ENCODE data around the gene GRK2. TPM values are rescaled to one million over a fixed set of nuclear protein-coding genes. Genes with fewer than 3 reads are reported as not detected.

GRK2 gene
- total RNA-seq, 2 donors from 2014 or later, result 51.6 to 52.6 TPM

GRCh38 chr11:67289651-67290479, 23.6 kb downstream of the GRK2 start:
- intact Hi-C loops (cut with DNase I), result no loop called here
- DNase-seq (peak; percentile 43), ATAC-seq (peak; percentile 2 to 3)

- intact Hi-C loops (cut with DNase I), result no loop called here
- DNase-seq, result peak; percentile 82
Observed at GRCh38 chr11:67290801-67291200, 24.5 kb downstream of the GRK2 start.

GRCh38 chr11:67291481-67292381, 25.5 kb downstream of the GRK2 start:
- intact Hi-C loops (cut with DNase I), result no loop called here
- DNase-seq, result peak; percentile 24
- no peak for ATAC-seq

More at GRCh38 chr11:67290801-67291200, 24.5 kb downstream of the GRK2 start:
- ATAC-seq, result peak in 1 of 2 donors; percentile 0

- intact Hi-C loops (cut with DNase I), result no loop called here
- ATAC-seq (no peak), DNase-seq (no peak)
Observed at GRCh38 chr11:67292671-67293070, 26.4 kb downstream of the GRK2 start.

- intact Hi-C loops (cut with DNase I), result no loop called here
Observed at GRCh38 chr11:67293090-67293489, 26.8 kb downstream of the GRK2 start.

GRCh38 chr11:67295846-67296245, 29.6 kb downstream of the GRK2 start:
- intact Hi-C loops (cut with DNase I), result no loop called here
- DNase-seq (no peak), ATAC-seq (no peak)

More at GRCh38 chr11:67293090-67293489, 26.8 kb downstream of the GRK2 start:
- ATAC-seq, result no peak
- DNase-seq, result no peak

GRCh38 chr11:67298786-67299185, 32.5 kb downstream of the GRK2 start:
- intact Hi-C loops (cut with DNase I), result no loop called here
- no peak for ATAC-seq

GRCh38 chr11:67299471-67300191, 33.4 kb downstream of the GRK2 start:
- intact Hi-C loops (cut with DNase I), result no loop called here
- ATAC-seq, result no peak

More at GRCh38 chr11:67298786-67299185, 32.5 kb downstream of the GRK2 start:
- DNase-seq, result no peak

GRCh38 chr11:67300256-67300755, 34.0 kb downstream of the GRK2 start:
- intact Hi-C loops (cut with DNase I), result no loop called here
- DNase-seq (no peak), ATAC-seq (no peak)

More at GRCh38 chr11:67299471-67300191, 33.4 kb downstream of the GRK2 start:
- no peak for DNase-seq

GRCh38 chr11:67300756-67301312, 34.6 kb downstream of the GRK2 start:
- no peak for ATAC-seq
- intact Hi-C loops (cut with DNase I), result no loop called here
- no peak for DNase-seq

- ATAC-seq (no peak), DNase-seq (no peak)
- intact Hi-C loops (cut with DNase I), result no loop called here
Observed at GRCh38 chr11:67301313-67301921, 35.1 kb downstream of the GRK2 start.

GRCh38 chr11:67301951-67302516, 35.8 kb downstream of the GRK2 start:
- intact Hi-C loops (cut with DNase I), result no loop called here
- DNase-seq (no peak), ATAC-seq (peak; percentile 25 to 50)

GRCh38 chr11:67302571-67303131, 36.4 kb downstream of the GRK2 start:
- intact Hi-C loops (cut with DNase I), result no loop called here
- no peak for DNase-seq
- ATAC-seq, result peak; percentile 22 to 38

GRCh38 chr11:67303132-67303834, 37.0 kb downstream of the GRK2 start, which contains the start of gene SSH3:
Gene SSH3, plus strand, starts transcription at chr11:67303530. Its CDS starts 96 bp downstream, at chr11:67303626.
- intact Hi-C loops (cut with DNase I), result no loop called here
- ATAC-seq (peak; percentile 90 to 92), DNase-seq (peak; percentile 86)

GRCh38 chr11:67303835-67304411, 37.6 kb downstream of the GRK2 start:
- DNase-seq, result no peak
- ATAC-seq, result peak; percentile 35 to 41
- intact Hi-C loops (cut with DNase I), result no loop called here

GRCh38 chr11:67304511-67305113, 38.3 kb downstream of the GRK2 start:
- intact Hi-C loops (cut with DNase I), result no loop called here
- ATAC-seq (no peak), DNase-seq (no peak)

Data from left cardiac atrium (tissue), 4 donors.